Pancreas (tissue), 10 donors: ENCODE data around the gene CIBAR2. TPM values are rescaled to one million over a fixed set of nuclear protein-coding genes. Genes with fewer than 3 reads are reported as not detected.

Source experiments
- ATAC-seq, 4 donors: fragments of 200-7000 bp; cut with Tn5 transposase; one replicate each; pipeline versions ENCODE4 v1.8.0 to v1.9.1; 2020; ENCODE audit warnings: mild to moderate bottlenecking in 4 of 4, moderate library complexity in 4 of 4
- DNase-seq, 6 donors: peaks; one replicate each; pipeline ENCODE4 v3.0.0-alpha.2; 2020
- FAIRE-seq: peaks from 2 replicates; lab custom pipeline; 2012; peaks lifted over from hg19 to GRCh38; lab: Jason Lieb, UNC
- H3K27ac ChIP-seq, 4 donors: fragments of 200-600 bp; sonication (generic); 1 replicate in 3 of 4; 2 replicates in 1 of 4; pipeline versions ENCODE4 v1.5.0 to v1.8.0; 2020
- H3K27me3 ChIP-seq, 4 donors: fragments of 200-600 bp; one replicate each; pipeline ENCODE4 v1.8.0; 2021
- H3K36me3 ChIP-seq, 3 donors: fragments of 200-600 bp; sonication (generic) in 1 of 3; one replicate each; pipeline versions ENCODE4 v1.5.0 to v1.8.0; 2020 to 2021
- H3K4me1 ChIP-seq, 3 donors: fragments of 200-600 bp; one replicate each; pipeline ENCODE4 v1.8.0; 2021
- H3K4me3 ChIP-seq, 4 donors: fragments of 200-600 bp; sonication (generic) in 2 of 4; one replicate each; pipeline versions ENCODE4 v1.5.0 to v1.8.0; 2020 to 2021
- H3K9me3 ChIP-seq, 4 donors: fragments of 200-600 bp; one replicate each; pipeline ENCODE4 v1.8.0; 2021
- CTCF ChIP-seq, 4 donors: fragments of 200-600 bp; sonication (generic) in 3 of 4; IDR thresholded peaks; one replicate each; pipeline versions ENCODE4 v1.5.0 to v1.8.0; 2021; ENCODE audit warnings: antibody characterized with exemption in 4 of 4
- WGBS, 2 donors: extraction: QIAGEN DNeasy Blood & Tissue Kit; methylation state at CpG; one replicate each; pipeline ENCODE4 v1.1.7; 2013; 5-methylcytosine and 5-hydroxymethylcytosine counted together
- intact Hi-C, 3 donors: fragments of 100-400 bp; cut with DNase I; formaldehyde crosslinking; loops; one replicate each; pipeline versions ENCODE4 v1.11.1 to v1.14.2; 2022
- polyA plus RNA-seq, 2 donors: library from polyadenylated mRNA; stranded (reverse); fragments of 200-250 nt; gene quantifications; one replicate each; pipeline ENCODE4 v1.2.3, GENCODE V29; 2013
- total RNA-seq, 6 donors: library from RNA; stranded (reverse); fragmentation: NEBNext Ultra II Directional in 4 of 6; extraction: Animal tissue kit (Norgen Biotek cat#: 25700) in 4 of 6; gene quantifications; one replicate each; pipeline versions ENCODE4 v1.2.1 to v1.2.4, GENCODE V29; 2021 to 2023
- donor health status: healthy with polysubstance abuse.
- donor health status: DM: no; HTN: no; CAD: no; lungs with moderate emphysema.
- donor health status: DM: no; HTN: no; CAD: no.
- donor health status: control.
- donor health status: control.
- donor health status: Bipolar disorder and iron deficiency.
- donor health status: DM: yes; HTN: yes; CAD: no.
- donor health status: DM: no; HTN: no; CAD: no.
- donor health status: DM: no; HTN: no; CAD: no.
- donor health status: DM: yes; HTN: yes; CAD: no.

The CIBAR2 gene
- total and polyA plus RNA-seq, 8 donors: 0.05 TPM; not detected in 7

GRCh38 chr16:85132456-85133289 lies 20.4 kb upstream of the CIBAR2 start:
- Histone ChIP-seq H3K36me3 (no peaks in the 10 kb centered on the region), H3K27ac (no peak overlapping the region), H3K4me3 (no peak overlapping the region), H3K4me1 (peaks cover 4 to 11% (median 8%) of the 10 kb centered on the region in 3 donors), H3K27me3 (no peaks in the 10 kb centered on the region), H3K9me3 (no peaks in the 10 kb centered on the region)
- FAIRE-seq: no peak
- intact Hi-C loops: no loop called here
- TF ChIP-seq CTCF (IDR thresholded peaks at IDR 0.05): no peak
- no peak for DNase-seq
- ATAC-seq: no peak
- 92 to 96% methylated on average over 20 of the region's 20 CpGs for WGBS, 2 donors

GRCh38 chr16:85130705-85131028 lies 18.4 kb upstream of the CIBAR2 start:
- 72 to 83% methylated on average over 5 of the region's 5 CpGs for WGBS, 2 donors

GRCh38 chr16:85129876-85130704 lies 17.8 kb upstream of the CIBAR2 start:
- intact Hi-C loops: no loop called here
- DNase-seq: no peak
- Histone ChIP-seq H3K27ac (peak overlapping the region in 1 of 4 donors; percentile 10), H3K9me3 (no peaks in the 10 kb centered on the region), H3K36me3 (no peaks in the 10 kb centered on the region), H3K27me3 (no peaks in the 10 kb centered on the region), H3K4me3 (no peak overlapping the region), H3K4me1 (peaks cover 0 to 7% (median 0%) of the 10 kb centered on the region in 3 donors)
- WGBS, 2 donors: 71% methylated on average over 15 of the region's 15 CpGs
- ATAC-seq: no peak
- FAIRE-seq: no peak
- no peak for TF ChIP-seq CTCF (IDR thresholded peaks at IDR 0.05)

More at GRCh38 chr16:85130705-85131028, 18.4 kb upstream of the CIBAR2 start:
- Histone ChIP-seq H3K27me3 (no peaks in the 10 kb centered on the region), H3K27ac (peak overlapping the region in 1 of 4 donors; percentile 10), H3K4me1 (peaks cover 0 to 7% (median 0%) of the 10 kb centered on the region in 3 donors), H3K4me3 (no peak overlapping the region), H3K9me3 (no peaks in the 10 kb centered on the region), H3K36me3 (no peaks in the 10 kb centered on the region)
- no peak for DNase-seq
- TF ChIP-seq CTCF (IDR thresholded peaks at IDR 0.05): no peak
- no peak for FAIRE-seq
- intact Hi-C loops: no loop called here
- ATAC-seq: no peak

GRCh38 chr16:85128079-85128837 lies 16.0 kb upstream of the CIBAR2 start:
- 80 to 93% methylated on average over 9 of the region's 9 CpGs for WGBS, 2 donors
- no peaks in the 10 kb centered on the region for H3K27me3 ChIP-seq
- DNase-seq: no peak
- no peak for FAIRE-seq
- TF ChIP-seq CTCF (IDR thresholded peaks at IDR 0.05): no peak
- intact Hi-C loops: no loop called here
- no peaks in the 10 kb centered on the region for H3K36me3 ChIP-seq
- ATAC-seq: no peak
- no peak overlapping the region for H3K4me3 ChIP-seq
- no peak overlapping the region for H3K27ac ChIP-seq
- no peaks in the 10 kb centered on the region for H3K9me3 ChIP-seq
- H3K4me1 ChIP-seq: peaks cover 0 to 7% (median 0%) of the 10 kb centered on the region in 3 donors
